GM21717 (cell line): ENCODE results near the gene KRT75.
"Not testable (repeated sequence)": the region's sequence is repeated elsewhere in the genome, so short reads cannot be mapped to it uniquely, and the experiment has no call there.

ENCODE experiments used
- ATAC-seq: cut with Tn5 transposase; IDR thresholded peaks from one replicate; pipeline ENCODE4 v1.9.1; 2021; ENCODE audit warnings: mild to moderate bottlenecking, moderate library complexity; ENCODE audit not compliant: unreplicated experiment

Gene KRT75

DNA sequence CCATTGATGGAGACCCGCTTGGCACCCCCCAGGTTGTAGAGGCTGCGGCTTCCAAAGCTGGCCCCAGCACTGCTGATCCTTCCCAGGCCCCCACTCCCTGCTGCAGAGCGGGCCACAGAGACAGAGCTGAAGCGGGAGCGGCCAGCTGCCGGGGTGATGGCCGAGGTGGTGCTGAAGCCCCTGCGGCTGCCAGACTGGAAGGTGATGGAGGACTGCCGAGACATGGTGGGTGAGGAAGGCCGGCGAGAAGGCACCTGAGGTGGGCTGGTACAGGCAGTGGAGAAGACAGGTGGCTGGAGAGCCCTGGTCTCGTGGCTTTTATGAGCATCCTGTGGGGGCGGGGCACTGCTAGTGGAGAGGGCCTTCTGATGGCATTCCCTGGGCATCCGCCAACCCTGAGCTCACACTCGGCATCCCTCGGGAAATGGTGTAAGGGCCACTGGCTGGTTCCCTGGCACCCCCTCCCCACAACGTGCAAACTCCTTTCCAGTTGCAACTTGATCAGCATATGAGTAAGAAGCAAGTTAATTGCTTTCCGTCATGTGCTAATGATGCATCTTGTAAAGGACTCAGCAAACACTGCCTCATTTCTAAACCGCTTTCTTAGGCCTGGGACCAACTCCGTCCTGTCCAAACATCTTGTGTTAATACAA is at the start of gene KRT75:
TSS of gene KRT75 (minus strand) at position 291 of the 653 bp plus-strand sequence. CDS start at position 224, 67 bp downstream.
- no peak for ATAC-seq

DNA sequence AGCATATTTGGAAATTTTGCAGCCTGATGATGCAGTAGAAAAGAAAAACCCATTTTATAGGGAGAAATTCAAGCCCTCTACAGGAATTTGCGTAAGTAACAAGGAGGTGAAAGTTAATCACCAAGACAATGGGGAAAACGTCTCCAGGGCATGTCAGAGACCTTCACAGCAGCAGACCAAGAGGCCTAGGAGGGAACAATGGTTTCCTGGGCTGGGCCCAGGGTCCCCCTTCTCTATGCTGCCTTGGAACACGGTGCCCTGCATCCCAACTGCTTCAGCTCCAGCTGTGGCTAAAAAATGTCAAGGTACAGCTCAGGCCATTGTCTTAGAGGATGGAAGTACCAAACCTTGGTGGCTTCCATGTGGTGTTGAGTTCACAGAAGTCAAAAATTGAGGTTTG is 45.9 kb upstream of the KRT75 start:
- no peak for ATAC-seq

DNA sequence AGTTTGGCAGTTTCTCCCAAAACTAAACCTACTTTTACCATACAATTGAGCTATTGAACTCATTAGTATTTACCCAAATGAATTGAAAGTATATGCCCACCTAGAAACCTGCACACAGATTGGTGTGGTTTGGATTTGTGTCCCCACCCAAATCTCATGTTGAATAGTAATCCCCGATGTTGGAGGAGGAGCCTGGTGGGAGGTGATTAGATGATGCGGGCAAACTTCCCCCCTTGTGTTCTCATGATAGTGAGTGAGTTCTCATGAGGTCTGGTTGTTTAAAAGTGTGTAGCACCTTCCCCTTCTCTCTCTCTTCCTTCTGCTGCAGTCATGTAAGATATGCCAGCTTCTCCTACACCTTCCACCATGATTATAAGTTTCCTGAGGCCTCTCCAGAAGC is 43.5 kb upstream of the KRT75 start:
- ATAC-seq = no peak

DNA sequence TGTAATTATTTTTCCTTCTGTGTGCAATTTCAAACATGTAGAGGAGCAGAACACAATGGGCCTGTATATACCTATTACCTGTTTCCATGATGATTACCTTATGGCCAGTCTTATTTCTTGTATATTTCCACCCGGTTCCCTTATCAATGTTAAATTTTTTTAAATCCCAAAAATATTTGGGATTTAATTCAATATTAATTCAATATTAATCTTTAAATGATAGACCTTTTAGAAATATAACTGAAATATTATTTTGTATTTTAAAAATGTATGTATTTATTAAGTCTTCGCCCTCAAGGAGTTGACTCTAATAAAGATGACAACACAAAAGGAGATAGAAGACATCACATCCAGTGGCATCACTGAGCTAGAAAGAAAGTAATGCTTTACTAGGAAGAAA is 40.0 kb upstream of the KRT75 start:
- no peak for ATAC-seq

DNA sequence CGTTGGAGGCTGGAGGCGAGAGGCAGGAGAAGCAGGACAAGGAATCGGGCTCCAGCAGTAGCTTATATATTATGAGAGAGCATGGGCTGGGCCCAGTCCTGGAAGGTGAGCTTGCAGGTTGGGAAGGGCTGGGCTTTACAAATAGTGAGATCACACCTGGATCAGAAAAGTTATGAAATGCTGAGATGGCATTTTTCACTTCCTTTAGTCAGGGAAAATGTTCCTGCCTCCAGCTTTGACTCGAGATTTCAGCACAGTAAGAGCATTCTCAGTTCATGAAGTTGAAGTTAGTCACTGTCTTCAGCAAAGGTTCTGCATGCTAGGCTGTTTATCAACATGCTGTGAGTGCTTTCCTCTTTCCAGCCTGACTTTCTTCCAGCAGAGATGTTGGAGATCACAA is 39.6 kb upstream of the KRT75 start, which contains the start of gene KRT6C:
TSS of gene KRT6C (minus strand) at position 38 of the 400 bp plus-strand sequence. CDS start 68 bp downstream, outside the sequence.
- ATAC-seq = no peak

DNA sequence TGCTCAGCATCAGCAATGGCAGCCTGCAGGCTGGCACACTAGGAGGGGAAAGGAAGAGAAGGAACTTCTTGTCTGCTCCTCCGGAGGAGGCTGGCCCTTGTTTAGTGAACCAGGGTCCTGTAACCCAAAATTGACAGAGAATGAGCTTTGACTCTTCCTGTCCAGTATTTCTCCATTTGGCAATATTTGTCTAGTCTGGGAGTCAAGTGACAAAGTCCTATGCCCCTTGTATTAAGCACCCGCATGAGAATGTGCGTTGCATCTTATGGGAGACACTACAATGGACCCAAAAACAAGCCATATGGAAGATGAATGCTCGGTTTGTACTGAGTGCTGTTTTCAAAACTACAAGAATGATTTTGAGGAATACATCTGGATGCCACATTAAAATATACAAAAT is 35.7 kb upstream of the KRT75 start:
- ATAC-seq = no peak

DNA sequence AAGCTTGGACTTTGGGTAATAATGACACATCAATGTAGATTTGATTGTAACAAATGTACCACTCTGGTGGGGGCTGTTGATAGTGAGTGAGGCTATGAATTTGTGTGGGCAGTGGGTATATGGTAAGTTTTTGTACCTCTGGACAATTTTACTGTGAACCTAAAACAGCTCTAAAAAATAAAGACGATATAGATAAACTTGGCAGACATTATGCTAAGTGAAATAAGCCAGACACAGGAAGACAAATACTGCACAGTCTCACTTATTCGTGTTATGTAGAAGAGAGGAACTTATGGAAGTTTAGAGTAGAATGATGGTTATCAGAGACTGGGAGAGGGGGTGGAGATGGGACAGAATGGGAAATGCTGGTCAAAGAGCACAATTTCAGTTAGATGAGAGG is 30.7 kb upstream of the KRT75 start:
- ATAC-seq = no peak

DNA sequence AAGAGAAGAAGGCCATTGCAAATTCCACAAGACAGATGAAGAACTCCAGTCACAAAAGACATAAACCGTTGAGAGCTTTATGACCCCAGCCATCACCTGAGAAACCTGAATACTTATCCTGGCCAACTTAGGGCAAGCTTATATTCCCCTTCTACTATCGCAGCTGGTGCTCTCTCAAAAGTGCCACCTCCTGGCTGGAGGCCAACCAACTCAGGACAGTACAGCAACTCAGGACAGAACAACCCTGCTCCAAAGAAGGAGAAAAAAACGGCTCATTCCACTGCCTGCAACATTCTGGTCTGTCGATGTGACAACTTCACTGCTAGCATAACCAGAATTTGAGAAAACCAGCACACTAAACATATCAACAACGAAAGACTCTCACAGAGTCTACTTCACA is 27.5 kb upstream of the KRT75 start:
- ATAC-seq = no peak

DNA sequence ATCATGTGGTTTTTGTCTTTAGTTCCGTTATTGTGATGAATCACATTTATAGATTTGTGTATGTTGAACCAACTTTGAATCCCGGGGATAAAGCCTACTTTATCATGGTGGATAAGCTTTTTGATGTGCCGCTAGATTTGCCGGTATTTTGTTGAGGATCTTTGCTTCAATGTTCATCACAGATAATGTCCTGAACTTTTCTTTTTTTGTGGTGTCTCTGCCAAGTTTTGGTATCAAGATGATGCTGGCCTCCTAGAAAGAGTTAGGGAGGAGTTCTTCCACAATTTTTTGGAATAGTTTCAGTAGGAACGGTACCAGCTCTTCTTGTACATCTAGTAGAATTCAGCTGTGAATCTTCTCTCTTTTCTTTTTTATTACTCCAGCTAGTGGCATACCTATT is 24.7 kb upstream of the KRT75 start:
- ATAC-seq = no peak

DNA sequence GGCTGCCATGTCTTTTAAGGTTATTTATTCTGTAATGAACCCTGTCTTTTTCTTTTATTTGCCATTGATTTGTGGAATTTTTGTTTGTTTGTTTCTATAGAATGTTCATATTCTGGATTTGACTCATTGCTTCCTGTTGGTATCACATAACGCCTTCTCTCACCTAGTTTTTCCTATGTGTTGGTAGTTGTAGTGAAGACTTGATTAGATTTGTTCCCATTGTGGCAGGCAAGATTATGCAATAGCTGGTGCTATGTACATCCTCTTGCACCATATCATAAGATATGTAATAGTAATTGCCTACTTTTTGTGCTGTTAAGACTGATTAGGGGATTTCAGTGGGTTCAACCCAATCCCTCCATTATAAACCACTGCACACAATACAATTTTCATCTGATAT is 21.6 kb upstream of the KRT75 start:
- ATAC-seq = no peak

DNA sequence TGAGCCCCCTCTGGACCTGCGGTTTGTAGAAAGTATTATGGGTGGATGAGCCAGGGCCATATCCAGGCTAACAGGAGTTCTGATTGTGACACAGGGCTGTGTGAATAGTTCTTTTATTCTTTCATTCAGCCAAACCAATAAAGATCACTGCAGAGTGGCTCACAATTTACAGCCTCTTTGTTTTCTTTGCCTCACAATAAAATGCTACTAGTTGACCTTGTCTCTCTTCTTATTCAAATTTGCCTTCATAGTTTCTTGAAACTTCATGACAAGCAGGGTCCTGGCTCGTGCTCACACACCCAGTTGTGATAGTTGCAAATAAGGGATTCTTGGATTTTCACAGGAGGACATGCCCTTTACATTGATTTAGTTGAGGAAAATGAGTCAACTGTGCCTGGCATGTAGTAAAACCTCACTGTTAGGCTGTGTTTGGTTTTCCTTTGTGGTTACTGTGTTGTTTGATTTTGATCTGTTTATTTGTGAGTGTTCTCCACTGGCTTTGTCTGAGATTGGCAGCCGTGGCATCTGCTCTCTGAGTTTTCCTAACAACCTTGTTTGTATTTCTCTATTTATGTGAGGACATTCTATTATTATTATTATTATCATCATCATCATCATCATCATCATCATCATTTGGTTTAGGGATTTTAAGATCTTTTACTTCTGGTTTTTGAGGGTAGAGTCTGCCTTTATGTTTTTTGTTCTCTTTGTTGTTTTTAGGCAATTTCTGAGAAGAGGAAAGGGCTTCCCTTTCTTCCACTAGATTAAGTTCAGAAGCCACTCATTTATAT is 20.4 kb upstream of the KRT75 start:
- ATAC-seq = no peak

DNA sequence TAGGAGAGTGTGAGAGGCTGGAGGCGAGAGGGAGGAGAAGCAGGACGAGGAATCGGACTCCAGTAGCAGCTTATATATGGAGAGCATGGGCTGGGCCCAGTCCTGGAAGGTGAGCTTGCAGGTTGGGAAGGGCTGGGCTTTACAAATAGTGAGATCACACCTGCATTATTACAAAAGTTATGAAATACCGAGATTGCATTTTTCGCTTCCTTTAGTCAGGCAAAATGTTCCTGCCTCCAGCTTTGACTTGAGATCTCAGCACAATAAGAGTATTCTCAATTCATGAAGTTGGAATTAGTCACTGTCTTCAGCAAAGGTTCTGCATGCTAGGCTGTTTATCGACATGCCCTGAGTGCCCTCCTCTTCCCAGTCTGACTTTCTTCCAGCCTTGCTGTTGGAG is 17.9 kb upstream of the KRT75 start, which contains the start of gene KRT6B:
TSS of gene KRT6B (minus strand) at position 46 of the 400 bp plus-strand sequence. CDS start 68 bp downstream, outside the sequence.
- no peak for ATAC-seq

DNA sequence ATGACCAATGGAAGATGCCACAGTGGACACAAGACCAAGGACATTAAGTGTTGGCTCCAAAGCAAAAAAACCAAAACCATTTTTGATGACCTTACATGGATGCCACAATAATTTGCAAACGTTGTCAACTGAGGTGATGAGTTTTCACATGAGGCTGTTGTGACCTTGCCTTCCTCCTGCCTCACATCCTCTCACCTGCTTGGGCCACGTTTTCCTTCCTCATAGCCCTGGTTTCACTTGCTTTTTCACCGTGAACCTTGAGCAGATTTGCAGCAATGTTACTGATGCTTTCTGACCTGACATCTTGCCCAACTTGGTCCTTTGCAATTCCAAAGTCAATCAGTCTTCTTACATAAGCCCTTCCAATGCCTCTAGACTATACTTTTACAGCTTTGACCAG is 14.1 kb upstream of the KRT75 start:
- ATAC-seq = no peak

DNA sequence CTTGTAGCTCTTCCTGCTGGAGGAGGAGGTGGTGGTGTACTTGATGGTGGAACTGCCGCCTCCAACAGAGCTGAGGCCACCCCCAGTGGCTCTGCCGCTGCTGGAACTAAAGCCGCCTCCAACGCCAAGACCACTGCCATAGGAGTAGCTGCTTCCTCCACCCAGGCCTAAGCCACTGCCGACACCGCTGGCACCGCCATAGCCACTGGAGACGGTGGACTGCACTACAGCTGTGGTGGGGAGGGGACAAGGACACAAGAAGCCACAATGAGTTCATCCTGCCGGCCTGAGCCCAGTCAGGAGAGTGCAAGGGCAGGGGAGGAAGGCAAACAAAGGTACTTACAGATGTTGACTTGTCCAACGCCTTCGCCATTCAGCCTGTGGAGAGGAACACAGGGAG is 13.0 kb upstream of the KRT75 start:
- ATAC-seq = not testable (repeated sequence)

DNA sequence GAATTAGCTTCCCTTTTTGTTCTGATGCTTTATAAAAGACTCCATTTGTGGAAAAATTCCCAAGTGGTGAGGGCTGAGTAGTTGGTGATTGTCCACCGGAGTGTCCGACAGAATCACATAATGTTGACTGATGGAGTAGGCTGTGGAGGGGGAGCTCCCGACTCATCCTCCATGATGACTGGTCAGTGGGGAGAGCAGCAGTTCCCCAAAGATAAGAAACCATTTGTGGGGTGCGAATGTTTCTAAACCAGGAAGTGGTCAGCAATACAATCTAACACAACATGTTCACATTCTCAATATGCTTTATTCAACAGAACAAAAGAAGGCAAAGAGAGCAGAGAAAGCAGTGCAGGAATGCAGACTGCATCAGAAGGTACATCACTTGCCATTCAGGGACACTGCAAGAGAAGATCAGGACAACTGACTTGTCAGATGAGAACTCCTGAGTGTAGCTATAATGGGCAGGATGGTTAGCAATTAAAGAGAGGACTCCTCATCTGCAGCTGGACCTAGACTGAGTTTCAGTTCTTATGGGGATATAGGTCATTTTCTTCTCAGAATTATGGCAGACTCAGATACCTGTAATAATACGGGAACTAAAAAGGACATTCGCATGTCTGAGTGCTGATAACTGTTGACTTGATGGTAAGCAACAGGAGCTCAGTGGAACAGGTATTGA is 12.3 kb upstream of the KRT75 start:
- no peak for ATAC-seq

DNA sequence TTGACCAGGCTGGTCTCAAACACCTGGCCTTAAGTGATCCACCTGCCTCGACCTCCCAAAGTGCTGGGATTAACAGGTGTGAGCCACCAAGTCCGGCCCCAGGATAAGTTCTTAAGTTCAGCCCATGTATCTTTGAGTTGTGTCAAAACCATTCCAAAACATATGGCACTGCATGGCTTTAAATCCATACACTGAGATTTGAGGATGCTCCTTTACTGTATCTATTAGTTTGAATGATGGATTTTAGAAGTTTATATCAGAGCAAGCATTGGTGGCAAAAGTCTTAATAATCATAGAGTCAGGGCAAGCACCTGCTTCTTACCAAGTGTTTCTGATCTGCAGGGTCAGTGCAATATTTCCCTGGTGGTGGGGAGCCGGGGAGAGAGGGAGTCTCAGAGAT is 11.7 kb upstream of the KRT75 start:
- no peak for ATAC-seq

DNA sequence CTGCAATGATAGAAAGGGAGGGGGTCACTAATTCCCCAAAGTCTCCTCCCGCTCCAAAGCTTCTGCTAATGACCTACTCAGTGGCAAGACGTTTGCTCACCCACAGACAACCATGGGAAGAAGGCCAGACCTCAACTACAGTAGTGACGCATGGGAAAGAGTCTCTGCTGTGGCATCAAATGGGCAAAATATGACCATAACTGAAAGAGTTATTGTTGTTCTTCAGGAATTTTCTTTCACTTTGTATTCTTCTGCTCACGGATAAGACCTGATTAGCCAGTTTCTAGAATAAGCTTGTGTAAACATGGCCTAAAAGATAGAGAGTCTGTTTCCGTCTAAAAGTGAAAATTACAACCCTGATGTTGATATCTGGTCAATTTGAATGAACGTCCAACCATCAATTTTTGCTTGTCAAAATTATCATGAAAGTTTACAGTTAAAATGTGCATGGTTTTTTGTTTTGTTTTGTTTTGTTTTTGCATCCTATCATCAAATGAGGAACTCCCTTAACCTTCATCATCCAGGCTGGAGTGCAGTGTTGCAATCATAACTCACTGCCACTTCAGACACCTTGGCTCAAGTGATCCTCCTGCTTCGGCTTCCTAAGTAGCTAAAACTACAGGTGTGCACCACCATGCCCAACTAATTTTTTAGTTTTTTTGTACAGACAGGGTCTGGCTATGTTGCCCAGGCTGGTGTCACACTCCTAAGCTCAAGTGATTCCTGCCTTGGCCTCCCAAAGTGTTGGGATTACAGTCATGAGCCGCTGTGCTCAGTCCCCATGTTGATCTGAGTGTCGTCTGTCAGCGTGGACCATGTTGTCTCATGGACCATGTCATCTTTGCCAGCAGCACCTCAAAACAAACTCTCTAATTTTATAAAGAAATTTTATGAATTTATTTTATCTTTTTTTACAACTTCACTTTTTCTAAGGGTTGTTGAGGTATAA is 10.8 kb upstream of the KRT75 start:
- ATAC-seq = no peak

DNA sequence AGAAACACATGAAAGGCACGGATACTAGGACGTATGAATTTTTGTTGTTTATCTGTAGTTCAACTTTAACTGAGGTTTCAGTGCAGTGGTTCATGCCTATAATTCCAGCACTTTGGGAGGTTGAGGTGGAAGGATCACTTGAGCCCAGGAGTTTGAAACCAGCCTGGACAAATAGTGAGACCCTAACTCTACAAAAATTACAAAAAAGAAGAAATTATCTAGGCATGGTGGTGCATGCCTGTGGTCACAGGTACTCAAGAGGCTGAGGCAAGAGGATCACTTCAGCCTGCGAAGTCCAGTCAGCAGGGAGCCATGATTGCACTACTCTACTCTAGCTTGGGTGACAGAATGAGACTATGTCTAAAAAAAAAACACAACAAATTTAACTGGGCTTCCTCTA is 9.8 kb upstream of the KRT75 start:
- ATAC-seq = no peak

DNA sequence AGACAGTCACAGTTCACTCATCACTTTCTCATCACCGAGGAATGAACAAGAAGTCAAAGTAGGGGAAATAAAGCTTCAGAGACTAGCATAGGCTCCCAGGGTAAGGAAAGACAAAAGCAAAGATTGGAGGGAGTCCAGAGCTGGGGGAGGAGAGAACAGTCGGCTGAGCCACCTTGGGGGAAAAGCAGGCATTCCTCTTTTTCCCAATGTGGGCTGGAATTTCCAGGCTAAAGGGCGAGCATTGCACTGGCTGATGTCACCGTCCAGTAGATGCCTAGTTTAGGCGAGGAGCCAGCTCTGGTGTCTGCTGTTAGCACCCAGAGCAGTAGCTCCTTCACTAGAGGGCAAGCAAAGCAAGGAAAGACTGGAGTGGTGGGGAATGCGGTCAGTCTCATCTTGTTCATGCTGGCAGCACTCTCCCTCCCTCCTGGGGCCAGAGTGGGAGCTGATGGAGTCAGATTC is 8.5 kb upstream of the KRT75 start:
- no peak for ATAC-seq

DNA sequence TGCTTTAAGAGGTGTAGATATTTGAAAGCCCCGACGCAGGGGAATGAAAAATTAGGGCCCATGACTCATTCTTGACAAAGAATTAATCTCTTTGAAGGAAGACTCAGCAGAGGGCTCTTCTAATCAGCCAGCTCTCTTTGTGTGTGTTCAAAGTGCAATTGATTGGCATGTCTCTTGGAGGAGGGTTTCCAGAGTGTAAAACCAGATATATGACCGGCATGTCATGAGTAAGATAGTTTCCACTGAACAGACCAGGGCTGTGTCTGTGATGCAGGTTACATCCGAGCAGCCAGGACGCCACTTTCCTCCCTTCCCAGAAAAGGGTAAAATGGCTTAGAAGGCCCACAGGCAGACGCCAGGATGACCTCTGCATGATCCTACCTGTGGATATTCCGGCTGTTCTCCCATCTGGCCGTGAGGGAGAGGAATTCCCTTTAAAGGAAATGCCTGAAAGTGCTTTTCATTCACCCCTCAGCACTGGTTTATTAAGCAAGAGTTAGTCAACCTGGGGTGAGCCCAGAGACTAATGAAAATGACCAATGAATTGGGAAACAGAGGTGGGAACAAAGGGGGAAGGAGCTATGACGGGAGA is 7.2 kb upstream of the KRT75 start:
- ATAC-seq = no peak
